Lower lobe of right lung (tissue), 2 donors: ENCODE results near the gene ITGB3BP. TPM values are rescaled to one million over a fixed set of nuclear protein-coding genes. Genes with fewer than 3 reads are reported as not detected.

Source experiments
- ATAC-seq, 2 donors: fragments of 200-7000 bp; cut with Tn5 transposase; one replicate each; pipeline ENCODE4 v1.9.1; 2020 to 2022; ENCODE audit warnings: mild to moderate bottlenecking in 2 of 2, moderate library complexity in 2 of 2
- DNase-seq: peaks from one replicate; pipeline ENCODE4 v3.0.0-alpha.2; 2020
- H3K27ac ChIP-seq: fragments of 200-600 bp; one replicate; pipeline ENCODE4 v1.8.0; 2022
- H3K27me3 ChIP-seq: fragments of 200-600 bp; one replicate; pipeline ENCODE4 v1.8.0; 2022; ENCODE audit warnings: low read depth
- H3K36me3 ChIP-seq: fragments of 200-600 bp; one replicate; pipeline ENCODE4 v1.8.0; 2022; ENCODE audit warnings: mild to moderate bottlenecking
- H3K4me1 ChIP-seq: fragments of 200-600 bp; one replicate; pipeline ENCODE4 v1.8.0; 2022
- H3K4me3 ChIP-seq: fragments of 200-600 bp; one replicate; pipeline ENCODE4 v1.8.0; 2022; ENCODE audit warnings: mild to moderate bottlenecking
- H3K9me3 ChIP-seq: fragments of 200-600 bp; one replicate; pipeline ENCODE4 v1.8.0; 2022
- intact Hi-C: fragments of 100-400 bp; cut with DNase I; formaldehyde crosslinking; loops from one replicate; pipeline ENCODE4 v1.11.0; 2022
- total RNA-seq: library from RNA; stranded (reverse); fragmentation: NEBNext Ultra II Directional; extraction: Animal tissue kit (Norgen Biotek cat#: 25700); gene quantifications from one replicate; pipeline ENCODE4 v1.2.1, GENCODE V29; 2021
- TF ChIP-seq, protein P1 (sequence below): fragments of 200-600 bp; IDR thresholded peaks from one replicate; pipeline ENCODE4 v1.8.0; 2022; ENCODE audit warnings: antibody characterized with exemption, mild to moderate bottlenecking
- donor health status: DM: no; HTN: yes; CAD: no; lungs with severe emphysema.

Gene ITGB3BP
- total RNA-seq, 1 donor from 2014 or later = 18.5 TPM

DNA sequence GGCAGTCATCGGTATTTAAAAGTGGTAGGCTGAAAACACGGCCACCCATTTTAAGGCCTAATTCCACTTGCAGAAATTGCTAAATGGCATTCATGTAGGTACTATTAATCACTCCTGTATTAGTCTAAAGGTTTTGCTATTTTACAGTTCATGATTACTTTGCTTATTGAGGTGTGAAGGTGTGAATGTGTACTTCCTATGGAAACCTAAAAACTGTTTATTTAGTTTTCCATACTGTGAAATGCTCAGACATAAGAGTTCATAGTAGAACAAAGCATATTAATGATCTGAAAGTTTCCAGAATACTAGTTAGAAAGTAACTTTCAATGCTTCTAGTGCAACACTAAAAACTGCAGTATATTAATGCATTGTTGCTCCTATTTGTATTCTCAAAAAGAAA, 69.8 kb downstream of the ITGB3BP start:
- DNase-seq (no peak), ATAC-seq (no peak)
- Histone ChIP-seq H3K27ac (no peak overlapping the region), H3K9me3 (no peaks in the 10 kb centered on the region), H3K4me1 (no peaks in the 10 kb centered on the region), H3K27me3 (no peaks in the 10 kb centered on the region), H3K36me3 (no peaks in the 10 kb centered on the region), H3K4me3 (no peak overlapping the region)
- TF ChIP-seq, protein P1, sequence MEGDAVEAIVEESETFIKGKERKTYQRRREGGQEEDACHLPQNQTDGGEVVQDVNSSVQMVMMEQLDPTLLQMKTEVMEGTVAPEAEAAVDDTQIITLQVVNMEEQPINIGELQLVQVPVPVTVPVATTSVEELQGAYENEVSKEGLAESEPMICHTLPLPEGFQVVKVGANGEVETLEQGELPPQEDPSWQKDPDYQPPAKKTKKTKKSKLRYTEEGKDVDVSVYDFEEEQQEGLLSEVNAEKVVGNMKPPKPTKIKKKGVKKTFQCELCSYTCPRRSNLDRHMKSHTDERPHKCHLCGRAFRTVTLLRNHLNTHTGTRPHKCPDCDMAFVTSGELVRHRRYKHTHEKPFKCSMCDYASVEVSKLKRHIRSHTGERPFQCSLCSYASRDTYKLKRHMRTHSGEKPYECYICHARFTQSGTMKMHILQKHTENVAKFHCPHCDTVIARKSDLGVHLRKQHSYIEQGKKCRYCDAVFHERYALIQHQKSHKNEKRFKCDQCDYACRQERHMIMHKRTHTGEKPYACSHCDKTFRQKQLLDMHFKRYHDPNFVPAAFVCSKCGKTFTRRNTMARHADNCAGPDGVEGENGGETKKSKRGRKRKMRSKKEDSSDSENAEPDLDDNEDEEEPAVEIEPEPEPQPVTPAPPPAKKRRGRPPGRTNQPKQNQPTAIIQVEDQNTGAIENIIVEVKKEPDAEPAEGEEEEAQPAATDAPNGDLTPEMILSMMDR = no peak
- intact Hi-C loops = no loop called here

DNA sequence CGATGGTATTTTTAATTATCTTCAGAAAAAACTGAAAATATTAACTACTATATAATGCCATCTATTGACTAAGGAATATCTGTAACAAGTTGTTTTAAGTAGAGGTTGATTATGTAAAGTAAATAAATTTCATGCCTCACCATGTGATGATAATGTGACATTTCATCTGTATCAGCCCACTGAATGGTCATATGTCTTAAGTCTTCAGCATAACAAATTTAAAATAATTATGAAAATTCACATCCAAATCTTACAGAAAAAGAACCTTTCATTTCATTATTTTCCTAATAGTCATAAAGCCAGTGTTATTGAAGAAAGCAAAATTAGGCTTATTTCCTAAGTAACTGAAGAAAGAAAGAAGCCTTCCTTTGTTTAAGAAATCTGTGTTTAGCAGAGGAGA, 72.6 kb downstream of the ITGB3BP start:
- H3K27ac ChIP-seq = no peak overlapping the region
- no peaks in the 10 kb centered on the region for H3K36me3 ChIP-seq
- TF ChIP-seq, protein P1 = no peak
- intact Hi-C loops = no loop called here
- H3K4me3 ChIP-seq = no peak overlapping the region
- no peaks in the 10 kb centered on the region for H3K27me3 ChIP-seq
- DNase-seq = no peak
- no peak for ATAC-seq
- H3K4me1 ChIP-seq = no peaks in the 10 kb centered on the region
- no peaks in the 10 kb centered on the region for H3K9me3 ChIP-seq

DNA sequence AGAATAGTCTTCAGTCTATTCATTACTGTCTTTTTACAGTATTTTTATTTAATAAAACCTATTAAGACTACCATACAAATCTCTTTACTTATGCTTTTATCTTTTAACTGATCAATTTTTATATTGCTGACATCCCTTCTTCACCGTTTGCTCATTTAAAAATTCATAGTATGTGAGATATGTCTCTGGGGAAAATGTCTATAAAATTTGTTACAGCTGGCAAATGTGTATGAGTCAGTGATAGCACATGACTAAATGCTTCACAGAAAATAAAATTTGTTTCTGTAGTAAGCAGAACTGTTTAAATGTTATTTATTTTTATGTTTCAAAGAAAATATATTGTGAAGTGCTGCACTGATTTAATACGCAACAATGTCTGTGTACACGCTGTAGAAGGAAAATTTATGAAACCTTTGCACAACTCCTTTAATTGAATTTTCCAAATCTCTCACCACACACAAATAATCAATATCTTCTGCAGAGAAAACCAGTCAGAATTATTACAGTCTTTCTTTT, 74.2 kb downstream of the ITGB3BP start:
- TF ChIP-seq, protein P1 = no peak
- H3K36me3 ChIP-seq = no peaks in the 10 kb centered on the region
- H3K9me3 ChIP-seq = no peaks in the 10 kb centered on the region
- no peak overlapping the region for H3K27ac ChIP-seq
- no peak for DNase-seq
- intact Hi-C loops = no loop called here
- no peaks in the 10 kb centered on the region for H3K27me3 ChIP-seq
- ATAC-seq = no peak
- no peaks in the 10 kb centered on the region for H3K4me1 ChIP-seq
- H3K4me3 ChIP-seq = no peak overlapping the region

DNA sequence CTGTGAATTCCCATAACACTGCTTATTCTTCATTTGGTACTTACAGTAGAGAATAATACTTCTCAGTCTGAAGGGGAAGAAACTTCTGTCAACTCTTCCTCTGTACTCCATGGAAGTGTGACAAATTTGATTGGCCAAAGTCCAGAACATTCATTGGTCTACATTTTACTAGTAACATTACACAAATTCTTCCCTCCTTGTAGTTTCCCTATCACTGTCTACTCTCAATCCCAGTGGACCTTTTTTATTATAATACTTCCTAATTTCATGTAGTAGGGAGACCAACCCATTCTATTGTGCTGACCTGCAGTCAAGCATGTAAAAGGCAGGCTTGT, 80.9 kb downstream of the ITGB3BP start:
- ATAC-seq = no peak
- no peak for DNase-seq
- Histone ChIP-seq H3K27me3 (no peaks in the 10 kb centered on the region), H3K4me1 (no peaks in the 10 kb centered on the region), H3K4me3 (no peak overlapping the region), H3K27ac (no peak overlapping the region), H3K36me3 (peaks cover 5% of the 10 kb centered on the region), H3K9me3 (no peaks in the 10 kb centered on the region)
- TF ChIP-seq, protein P1 = no peak
- intact Hi-C loops = no loop called here

DNA sequence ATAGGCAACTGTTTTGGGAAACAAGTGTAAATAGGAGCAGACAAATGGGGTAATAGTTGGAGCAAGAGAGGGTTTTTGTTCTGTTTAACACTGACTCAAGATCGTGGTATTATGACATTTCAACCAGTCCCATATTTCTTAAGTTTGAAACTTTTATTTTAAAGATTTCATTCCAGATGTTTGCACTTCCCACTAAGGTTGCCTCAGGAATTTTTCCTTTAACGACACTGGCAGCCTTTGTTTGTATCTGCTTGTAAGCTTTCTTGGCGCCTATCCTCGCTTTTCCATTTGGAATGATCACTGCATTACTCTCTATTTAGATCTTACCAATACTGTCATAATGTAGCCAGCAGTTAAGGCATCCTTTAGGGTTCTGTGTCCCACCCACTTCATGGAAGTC, 87.9 kb downstream of the ITGB3BP start:
- intact Hi-C loops = no loop called here
- no peak for DNase-seq
- TF ChIP-seq, protein P1 = no peak

DNA sequence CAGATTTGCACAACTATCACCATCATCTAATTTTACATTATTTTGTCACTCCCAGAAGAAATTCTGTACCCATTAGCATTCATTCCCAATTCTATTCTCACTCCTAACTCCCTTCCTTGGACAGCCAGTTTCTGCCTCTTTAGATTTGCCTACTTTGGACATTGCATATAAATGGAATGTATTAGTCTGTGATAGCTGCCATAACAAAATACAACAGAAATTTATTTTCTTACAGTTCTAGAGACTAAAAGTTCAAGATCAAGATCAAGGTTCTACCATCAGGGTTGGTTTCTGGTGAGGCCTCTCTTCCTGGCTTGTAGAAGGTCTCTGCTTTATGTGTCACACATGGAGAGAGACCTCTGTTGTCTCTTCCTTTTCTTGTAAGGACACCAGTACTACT, 93.7 kb downstream of the ITGB3BP start:
- peaks cover 9% of the 10 kb centered on the region for H3K36me3 ChIP-seq
- DNase-seq = no peak
- TF ChIP-seq, protein P1 = no peak
- H3K4me1 ChIP-seq = no peaks in the 10 kb centered on the region
- peaks cover 12% of the 10 kb centered on the region for H3K9me3 ChIP-seq
- no peak for ATAC-seq
- H3K27me3 ChIP-seq = no peaks in the 10 kb centered on the region
- no peak overlapping the region for H3K4me3 ChIP-seq
- H3K27ac ChIP-seq = no peak overlapping the region
- intact Hi-C loops = no loop called here

More for the DNA sequence above, 87.9 kb downstream of the ITGB3BP start:
- H3K9me3 ChIP-seq = peaks cover 7% of the 10 kb centered on the region
- H3K36me3 ChIP-seq = peaks cover 8% of the 10 kb centered on the region
- H3K27ac ChIP-seq = no peak overlapping the region
- H3K4me1 ChIP-seq = no peaks in the 10 kb centered on the region
- H3K4me3 ChIP-seq = no peak overlapping the region
- ATAC-seq = no peak
- no peaks in the 10 kb centered on the region for H3K27me3 ChIP-seq
